Erythroblast (primary cell): Measurements from ENCODE around the gene RIMBP2.

Experiments used
- GATA1 ChIP-seq: IDR thresholded peaks from 2 replicates; pipeline ENCODE4 v1.6.1; 2011; ENCODE audit warnings: low read depth, mild to moderate bottlenecking, control low read depth, low read length, moderate library complexity
- POLR2A ChIP-seq: IDR thresholded peaks from 2 replicates; pipeline ENCODE4 v1.6.1; 2011; ENCODE audit warnings: mild to moderate bottlenecking, low read length

DNA sequence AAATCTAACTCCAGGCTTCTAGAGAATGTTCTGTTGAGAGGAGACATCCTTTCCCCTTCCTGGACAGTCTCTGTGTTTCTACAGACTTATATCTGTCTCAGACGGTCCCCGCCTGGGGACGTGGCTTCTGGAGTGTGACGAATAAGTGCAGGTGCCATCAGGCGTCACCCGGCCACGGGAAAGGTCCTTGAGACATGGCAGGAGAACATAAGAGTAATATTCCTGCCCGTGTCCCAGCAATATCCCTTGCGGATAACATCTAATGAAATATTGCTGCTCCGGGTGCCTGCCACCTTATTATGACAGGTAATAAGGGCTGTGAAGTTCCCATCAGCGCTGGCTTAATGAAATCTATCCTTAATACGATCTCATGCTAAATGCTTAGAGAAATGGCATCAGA, 238.8 kb downstream of the RIMBP2 start:
- no peak for TF ChIP-seq GATA1
- TF ChIP-seq POLR2A = no peak
